Thyroid gland (tissue), 4 donors: Measurements from ENCODE around the gene ATXN7L2.

Experiments
- CTCF ChIP-seq, 6 experiments: fragments of 200-600 bp in 3 of 6; fragments of 450-650 bp in 3 of 6; sonication (generic) in 3 of 6; IDR thresholded peaks; one replicate each; pipeline ENCODE4 v1.5.1; 2016 to 2019; ENCODE audit warnings: antibody characterized with exemption in 6 of 6, mild to moderate bottlenecking in 2 of 6, inconsistent platforms in 1 of 6, moderate library complexity in 1 of 6
- POLR2A ChIP-seq, 2 donors: fragments of 450-650 bp; IDR thresholded peaks; one replicate each; pipeline ENCODE4 v1.6.1; 2017; ENCODE audit warnings: antibody characterized with exemption in 2 of 2, mild to moderate bottlenecking in 2 of 2, moderate library complexity in 1 of 2

GRCh38 chr1:109527846-109528695, 44.4 kb downstream of the ATXN7L2 start:
- TF ChIP-seq CTCF (IDR thresholded peaks at IDR 0.05): no peak
- TF ChIP-seq POLR2A (IDR thresholded peaks at IDR 0.05): no peak
